ENCODE data around the gene PURA. TPM values are rescaled to one million over a fixed set of nuclear protein-coding genes. Genes with fewer than 3 reads are reported as not detected.
"Not testable (repeated sequence)": the region's sequence is repeated elsewhere in the genome, so short reads cannot be mapped to it uniquely, and the experiment has no call there.

The PURA gene
- total RNA-seq, 1 donor from 2014 or later = 8.3 TPM

GRCh38 chr5:140150201-140150600, 36.3 kb downstream of the PURA start:
- Mint-ChIP-seq H3K27me3 (peaks cover 46% of the 10 kb centered on the region), H3K27ac (no peak overlapping the region), H3K4me3 (no peak overlapping the region), H3K36me3 (no peaks in the 10 kb centered on the region), H3K9me3 (no peaks in the 10 kb centered on the region), H3K4me1 (ENCODE audit: unreplicated experiment) (peaks cover 9% of the 10 kb centered on the region)
- no peak for DNase-seq (ENCODE audit: extremely low spot score, unreplicated experiment)
- TF ChIP-seq CTCF (conservative IDR thresholded peaks at IDR 0.05) = no peak

- TF ChIP-seq CTCF (conservative IDR thresholded peaks at IDR 0.05) = no peak
- Mint-ChIP-seq H3K36me3 (no peaks in the 10 kb centered on the region), H3K9me3 (no peaks in the 10 kb centered on the region), H3K27ac (peak overlapping the region; percentile 69), H3K4me1 (ENCODE audit: unreplicated experiment) (peaks cover 10% of the 10 kb centered on the region), H3K4me3 (peak overlapping the region; percentile 60), H3K27me3 (peaks cover 37% of the 10 kb centered on the region)
- no peak for DNase-seq (ENCODE audit: extremely low spot score, unreplicated experiment)
Measured at GRCh38 chr5:140151144-140152021, 37.5 kb downstream of the PURA start.

GRCh38 chr5:140152022-140152999, 38.4 kb downstream of the PURA start:
- peak overlapping the region; percentile 69 for H3K27ac Mint-ChIP-seq
- peak overlapping the region; percentile 60 for H3K4me3 Mint-ChIP-seq
- H3K9me3 Mint-ChIP-seq = no peaks in the 10 kb centered on the region
- no peak for DNase-seq (ENCODE audit: extremely low spot score, unreplicated experiment)
- H3K36me3 Mint-ChIP-seq = no peaks in the 10 kb centered on the region
- H3K27me3 Mint-ChIP-seq = peaks cover 27% of the 10 kb centered on the region
- peaks cover 14% of the 10 kb centered on the region for H3K4me1 Mint-ChIP-seq (ENCODE audit: unreplicated experiment)
- TF ChIP-seq CTCF (conservative IDR thresholded peaks at IDR 0.05) = no peak

GRCh38 chr5:140153255-140153654, 39.3 kb downstream of the PURA start:
- H3K36me3 Mint-ChIP-seq = no peaks in the 10 kb centered on the region
- H3K27ac Mint-ChIP-seq = no peak overlapping the region
- no peak for TF ChIP-seq CTCF (conservative IDR thresholded peaks at IDR 0.05)
- H3K27me3 Mint-ChIP-seq = peaks cover 18% of the 10 kb centered on the region
- H3K9me3 Mint-ChIP-seq = no peaks in the 10 kb centered on the region
- no peak for DNase-seq (ENCODE audit: extremely low spot score, unreplicated experiment)
- no peak overlapping the region for H3K4me3 Mint-ChIP-seq
- H3K4me1 Mint-ChIP-seq (ENCODE audit: unreplicated experiment) = peaks cover 14% of the 10 kb centered on the region

GRCh38 chr5:140153905-140154304, 40.0 kb downstream of the PURA start:
- H3K27me3 Mint-ChIP-seq = peaks cover 18% of the 10 kb centered on the region
- no peaks in the 10 kb centered on the region for H3K9me3 Mint-ChIP-seq
- H3K27ac Mint-ChIP-seq = no peak overlapping the region
- H3K4me3 Mint-ChIP-seq = no peak overlapping the region
- H3K4me1 Mint-ChIP-seq (ENCODE audit: unreplicated experiment) = peaks cover 14% of the 10 kb centered on the region
- DNase-seq (ENCODE audit: extremely low spot score, unreplicated experiment) = no peak
- no peak for TF ChIP-seq CTCF (conservative IDR thresholded peaks at IDR 0.05)
- no peaks in the 10 kb centered on the region for H3K36me3 Mint-ChIP-seq

GRCh38 chr5:140154710-140155381, 40.9 kb downstream of the PURA start:
- peaks cover 14% of the 10 kb centered on the region for H3K4me1 Mint-ChIP-seq (ENCODE audit: unreplicated experiment)
- peaks cover 22% of the 10 kb centered on the region for H3K27me3 Mint-ChIP-seq
- H3K36me3 Mint-ChIP-seq; H3K4me3 Mint-ChIP-seq; H3K9me3 Mint-ChIP-seq; DNase-seq (ENCODE audit: extremely low spot score, unreplicated experiment); H3K27ac Mint-ChIP-seq: not testable (repeated sequence)

All from type B pancreatic cell (in vitro differentiated cells).